ENCODE measurements around the gene MUSK. TPM values are rescaled to one million over a fixed set of nuclear protein-coding genes. Genes with fewer than 3 reads are reported as not detected.

MUSK gene
- polyA plus RNA-seq, 1 donor (not counting 4 experiments of a cell fraction or from before 2014, with no cell fraction given) = not detected

GRCh38 chr9:110835404-110835803, 166.8 kb downstream of the MUSK start:
- Histone ChIP-seq H3K9me3 (ENCODE audit: control insufficient read depth, low read depth, low read length) (no peaks in the 10 kb centered on the region), H3K4me3 (ENCODE audit: control insufficient read depth in 2 of 3, extremely low read depth in 1 of 3, insufficient read depth in 2 of 3, low read depth in 1 of 3, low read length in 3 of 3) (no peak overlapping the region), H3K9me1 (ENCODE audit: control insufficient read depth, extremely low read depth, insufficient read depth, low read length) (no peaks in the 10 kb centered on the region), H3K36me3 (ENCODE audit: control insufficient read depth in 2 of 2, extremely low read depth in 1 of 2, insufficient read depth in 2 of 2, low read length in 2 of 2) (no peaks in the 10 kb centered on the region), H2AFZ (ENCODE audit: control insufficient read depth, low read length) (no peak overlapping the region), H3K4me2 (ENCODE audit: control insufficient read depth, extremely low read depth, insufficient read depth, low read depth, low read length) (peak overlapping the region; percentile 26), H3K27ac (ENCODE audit: control insufficient read depth, insufficient read depth, low read length) (no peak overlapping the region), H3K4me1 (ENCODE audit: control insufficient read depth, extremely low read depth, insufficient read depth, low read length) (peaks cover 14% of the 10 kb centered on the region), H3K27me3 (ENCODE audit: control insufficient read depth, extremely low read depth, insufficient read depth, low read length) (no peaks in the 10 kb centered on the region), H3K9ac (ENCODE audit: control insufficient read depth, extremely low read depth, insufficient read depth, low read length) (no peak overlapping the region), H4K20me1 (ENCODE audit: control insufficient read depth, extremely low read depth, insufficient read depth, low read length) (no peaks in the 10 kb centered on the region), H3K79me2 (ENCODE audit: control insufficient read depth, insufficient read depth, low read length) (no peaks in the 10 kb centered on the region)
- dilution Hi-C loops (cut with MboI; ENCODE audit: extremely low pct_ligation_motif_present, low sequenced_read_pairs) = no loop called here
- TF ChIP-seq EZH2 (IDR thresholded peaks at IDR 0.05; ENCODE audit: low read length) = no peak
- no peak for TF ChIP-seq CTCF (optimal IDR thresholded peaks at IDR 0.05 in 1 of 3, IDR thresholded peaks at IDR 0.05 in 1 of 3, conservative IDR thresholded peaks at IDR 0.05 in 1 of 3; ENCODE audit: extremely low read depth in 1 of 3, insufficient read depth in 2 of 3, low read length in 3 of 3)
- DNase-seq (ENCODE audit: low read depth, low spot score) (no peak), FAIRE-seq (peak; percentile 80)

- dilution Hi-C loops (cut with MboI; ENCODE audit: extremely low pct_ligation_motif_present, low sequenced_read_pairs) = no loop called here
- no peak for TF ChIP-seq EZH2 (IDR thresholded peaks at IDR 0.05; ENCODE audit: low read length)
- no peak for TF ChIP-seq CTCF (optimal IDR thresholded peaks at IDR 0.05 in 1 of 3, IDR thresholded peaks at IDR 0.05 in 1 of 3, conservative IDR thresholded peaks at IDR 0.05 in 1 of 3; ENCODE audit: extremely low read depth in 1 of 3, insufficient read depth in 2 of 3, low read length in 3 of 3)
- no peak overlapping the region for H3K27ac ChIP-seq (ENCODE audit: control insufficient read depth, insufficient read depth, low read length)
These were observed 167.3 kb downstream of the MUSK start for GRCh38 chr9:110835859-110836271.

More at GRCh38 chr9:110835859-110836271, 167.3 kb downstream of the MUSK start:
- Histone ChIP-seq H3K4me2 (ENCODE audit: control insufficient read depth, extremely low read depth, insufficient read depth, low read depth, low read length) (peak overlapping the region; percentile 26), H3K36me3 (ENCODE audit: control insufficient read depth in 2 of 2, extremely low read depth in 1 of 2, insufficient read depth in 2 of 2, low read length in 2 of 2) (no peaks in the 10 kb centered on the region), H3K79me2 (ENCODE audit: control insufficient read depth, insufficient read depth, low read length) (no peaks in the 10 kb centered on the region), H4K20me1 (ENCODE audit: control insufficient read depth, extremely low read depth, insufficient read depth, low read length) (no peaks in the 10 kb centered on the region), H3K27me3 (ENCODE audit: control insufficient read depth, extremely low read depth, insufficient read depth, low read length) (no peaks in the 10 kb centered on the region), H2AFZ (ENCODE audit: control insufficient read depth, low read length) (no peak overlapping the region), H3K9me3 (ENCODE audit: control insufficient read depth, low read depth, low read length) (no peaks in the 10 kb centered on the region), H3K4me3 (ENCODE audit: control insufficient read depth in 2 of 3, extremely low read depth in 1 of 3, insufficient read depth in 2 of 3, low read depth in 1 of 3, low read length in 3 of 3) (no peak overlapping the region), H3K9me1 (ENCODE audit: control insufficient read depth, extremely low read depth, insufficient read depth, low read length) (no peaks in the 10 kb centered on the region), H3K9ac (ENCODE audit: control insufficient read depth, extremely low read depth, insufficient read depth, low read length) (no peak overlapping the region), H3K4me1 (ENCODE audit: control insufficient read depth, extremely low read depth, insufficient read depth, low read length) (peaks cover 14% of the 10 kb centered on the region)
- FAIRE-seq (no peak), DNase-seq (ENCODE audit: low read depth, low spot score) (no peak)

All from keratinocyte (primary cell).